HCT116 (cell line): ENCODE measurements around the gene JCAD. TPM values are rescaled to one million over a fixed set of nuclear protein-coding genes. Genes with fewer than 3 reads are reported as not detected.

Experiments
- ATAC-seq: fragments of 200-7000 bp; cut with Tn5 transposase; 2 replicates; pipeline ENCODE4 v1.9.1; 2020; ENCODE audit warnings: mild to moderate bottlenecking, moderate library complexity
- BruUV-seq: library from RNA; stranded (reverse); fragments of 400-500 nt; replicated peaks from 2 replicates; lab custom pipeline; 2021; lab: Mats Ljungman, UMichigan
- CTCF ChIA-PET: fragments of 300-600 bp; sonication (Branson Sonifier 250); formaldehyde crosslinking; loops from one replicate; lab custom pipeline; 2021; ENCODE audit warnings: antibody characterized with exemption; lab: Charles Lee
- POLR2A ChIA-PET: fragments of 300-600, 350-600 bp; sonication (Branson Sonifier 250); formaldehyde crosslinking; loops from one replicate; lab custom pipeline; 2021; ENCODE audit warnings: antibody characterized with exemption; lab: Charles Lee
- RAD21 ChIA-PET, 2 experiments: fragments of 300-600 bp; sonication (Branson Sonifier 250); formaldehyde crosslinking; loops; one replicate each; lab custom pipeline; 2023; ENCODE audit warnings: low total read pairs in 2 of 2; ENCODE audit not compliant: uncharacterized antibody in 2 of 2, unreplicated experiment in 2 of 2, low non-redundant PET in 1 of 2; lab: Charles Lee
- DNase-seq: peaks from one replicate; pipeline ENCODE4 v3.0.0-alpha.2; 2010; ENCODE audit warnings: low read depth, low spot score
- H2AFZ ChIP-seq: fragments of 200-600 bp; shearing (Covaris generic), sonication (generic); 2 replicates; pipeline ENCODE4 v1.6.1; 2017; ENCODE audit warnings: low read depth, mixed run types, mixed read lengths, antibody characterized with exemption, low read length; ENCODE audit not compliant: poor library complexity, severe bottlenecking
- H3K27ac ChIP-seq: 2 replicates; pipeline ENCODE4 v1.5.1; 2012; ENCODE audit warnings: low read depth, low read length
- H3K27me3 ChIP-seq: fragments of 200-600 bp; sonication (generic); 2 replicates; pipeline ENCODE4 v1.6.1; 2016; ENCODE audit warnings: mixed run types, low read length, mixed read lengths; ENCODE audit not compliant: insufficient read depth
- H3K36me3 ChIP-seq, 2 experiments: fragments of 200-500 bp in 1 of 2; fragments of 200-600 bp in 1 of 2; sonication (Bioruptor generic) in 1 of 2; sonication (generic) in 1 of 2; 2 replicates each; pipeline versions ENCODE4 v1.5.1 to v1.6.1; 2014 to 2016; ENCODE audit warnings: low read length in 2 of 2, inconsistent platforms in 1 of 2, mixed read lengths in 1 of 2, mixed run types in 1 of 2; ENCODE audit not compliant: insufficient read depth in 2 of 2, control insufficient read depth in 1 of 2
- H3K4me1 ChIP-seq, 2 experiments: fragments of 200-600 bp in 1 of 2; sonication (generic) in 1 of 2; 2 replicates each; pipeline versions ENCODE4 v1.5.1 to v1.6.1; 2012 to 2017; ENCODE audit warnings: low read length in 2 of 2, inconsistent platforms in 1 of 2, mild to moderate bottlenecking in 1 of 2, mixed read lengths in 1 of 2, mixed run types in 1 of 2, moderate library complexity in 1 of 2; ENCODE audit not compliant: insufficient read depth in 2 of 2, control insufficient read depth in 1 of 2
- H3K4me2 ChIP-seq: fragments of 200-600 bp; sonication (generic); 2 replicates; pipeline ENCODE4 v1.6.1; 2017; ENCODE audit warnings: mixed run types, low read length, mixed read lengths
- H3K4me3 ChIP-seq, 2 experiments: fragments of 200-600 bp in 1 of 2; sonication (generic) in 1 of 2; replicated peaks in 1 of 2; 2 replicates each; pipeline ENCODE4 v1.5.1; 2011 to 2016; ENCODE audit warnings: low read length in 2 of 2, control low read depth in 1 of 2, low read depth in 1 of 2, mild to moderate bottlenecking in 1 of 2, mixed read lengths in 1 of 2, mixed run types in 1 of 2
- H3K79me2 ChIP-seq: fragments of 200-600 bp; sonication (generic); 2 replicates; pipeline ENCODE4 v1.6.1; 2017; ENCODE audit warnings: mild to moderate bottlenecking, mixed run types, low read length, moderate library complexity, mixed read lengths; ENCODE audit not compliant: insufficient read depth
- H3K9ac ChIP-seq: fragments of 200-600 bp; sonication (generic); 2 replicates; pipeline ENCODE4 v1.6.1; 2016; ENCODE audit warnings: low read length, mixed read lengths
- H3K9me2 ChIP-seq: fragments of 200-600 bp; sonication (generic), shearing (Covaris generic); 2 replicates; pipeline ENCODE4 v1.6.1; 2017; ENCODE audit warnings: mixed run types, mild to moderate bottlenecking, moderate library complexity; ENCODE audit not compliant: insufficient read depth
- H3K9me3 ChIP-seq, 2 experiments: fragments of 200-500 bp in 1 of 2; fragments of 200-600 bp in 1 of 2; sonication (Bioruptor generic) in 1 of 2; sonication (generic) in 1 of 2; 2 replicates each; pipeline ENCODE4 v1.6.1; 2014 to 2017; ENCODE audit warnings: low read length in 2 of 2, mixed read lengths in 2 of 2, inconsistent platforms in 1 of 2, low read depth in 1 of 2, mild to moderate bottlenecking in 1 of 2, mixed run types in 1 of 2, moderate library complexity in 1 of 2; ENCODE audit not compliant: control insufficient read depth in 1 of 2, insufficient read depth in 1 of 2
- H4K20me1 ChIP-seq: fragments of 200-600 bp; sonication (generic), shearing (Covaris generic); 2 replicates; pipeline ENCODE4 v1.6.1; 2017; ENCODE audit warnings: mixed run types, mild to moderate bottlenecking, moderate library complexity; ENCODE audit not compliant: insufficient read depth
- CBX3 ChIP-seq: IDR thresholded peaks from 2 replicates; pipeline ENCODE4 v1.6.1; 2012; ENCODE audit warnings: low read depth
- ELF1 ChIP-seq: IDR thresholded peaks from 2 replicates; pipeline ENCODE4 v1.6.1; 2012; ENCODE audit warnings: low read depth, borderline replicate concordance
- EZH2phosphoT487 ChIP-seq: fragments of 200-600 bp; IDR thresholded peaks from 2 replicates; pipeline ENCODE4 v1.6.1; 2018; ENCODE audit warnings: antibody characterized with exemption, borderline replicate concordance
- JUND ChIP-seq: IDR thresholded peaks from 2 replicates; pipeline ENCODE4 v1.6.1; 2012
- POLR2A ChIP-seq: IDR thresholded peaks from 2 replicates; pipeline ENCODE4 v1.7.0; 2011; ENCODE audit warnings: borderline replicate concordance; ENCODE audit not compliant: insufficient read depth, insufficient read length; ENCODE audit errors: extremely low read depth
- RAD21 ChIP-seq: IDR thresholded peaks from 2 replicates; pipeline ENCODE4 v1.6.1; 2012; ENCODE audit warnings: low read depth, mild to moderate bottlenecking
- SIN3A ChIP-seq: IDR thresholded peaks from 2 replicates; pipeline ENCODE4 v1.6.1; 2012; ENCODE audit warnings: low read depth
- SP1 ChIP-seq: IDR thresholded peaks from 2 replicates; pipeline ENCODE4 v1.6.1; 2012; ENCODE audit warnings: low read depth
- TCF7L2 ChIP-seq: IDR thresholded peaks from 2 replicates; pipeline ENCODE4 v1.7.0; 2011; ENCODE audit warnings: borderline replicate concordance, inconsistent platforms; ENCODE audit not compliant: insufficient read depth, insufficient read length; ENCODE audit errors: extremely low read depth
- YY1 ChIP-seq: IDR thresholded peaks from 2 replicates; pipeline ENCODE4 v1.6.1; 2011; ENCODE audit warnings: low read length, low read depth, moderate library complexity, mild to moderate bottlenecking; ENCODE audit not compliant: insufficient replicate concordance; ENCODE audit errors: extremely low read depth
- ZBTB33 ChIP-seq: IDR thresholded peaks from 2 replicates; pipeline ENCODE4 v1.6.1; 2011; ENCODE audit warnings: mild to moderate bottlenecking, low read length, moderate library complexity; ENCODE audit not compliant: insufficient replicate concordance; ENCODE audit errors: extremely low read depth
- intact Hi-C: fragments of 100-400 bp; cut with micrococcal nuclease; formaldehyde crosslinking; loops from 2 replicates; pipeline ENCODE4 v1.10.0; 2022
- total RNA-seq: library from RNA; stranded (reverse); gene quantifications from one replicate; pipeline ENCODE4 v1.2.1, GENCODE V29; 2021; ENCODE audit not compliant: unreplicated experiment
- TF ChIP-seq, protein P1 (sequence below): IDR thresholded peaks from 2 replicates; pipeline ENCODE4 v1.6.1; 2012
- TF ChIP-seq, protein P2 (sequence below): IDR thresholded peaks from 2 replicates; pipeline ENCODE4 v1.6.1; 2012

JCAD gene
- total RNA-seq, 1 experiment from 2014 or later: 17.5 TPM

DNA sequence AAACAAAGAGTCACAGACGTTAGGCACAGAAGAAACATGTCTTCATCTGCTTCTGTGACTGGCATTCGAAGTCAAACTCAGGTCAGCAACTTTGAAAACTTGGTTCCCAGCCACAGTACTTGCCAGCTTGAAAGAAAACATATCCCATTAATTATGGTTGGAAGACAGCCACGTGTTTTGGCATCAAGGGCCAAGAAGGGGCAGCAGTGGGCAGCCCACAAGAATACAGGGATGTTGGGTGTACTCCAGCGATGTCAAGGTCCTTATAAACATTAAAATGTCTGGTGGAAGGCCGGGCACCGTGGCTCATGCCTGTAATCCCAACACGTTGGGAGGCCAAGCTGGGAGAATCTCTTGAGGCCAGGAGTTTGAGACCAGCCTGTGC is 29.5 kb downstream of the JCAD start:
- ChIA-PET RAD21 (no interaction called here), POLR2A (no interaction called here), CTCF (no interaction called here)
- no peaks in the 10 kb centered on the region for H3K4me1 ChIP-seq
- H3K9ac ChIP-seq: no peak overlapping the region
- H3K27me3 ChIP-seq: no peaks in the 10 kb centered on the region
- no peaks in the 10 kb centered on the region for H4K20me1 ChIP-seq
- no peak overlapping the region for H3K27ac ChIP-seq
- TF ChIP-seq POLR2A (no peak), SIN3A (no peak), YY1 (no peak), EZH2phosphoT487 (no peak), ELF1 (no peak), ZBTB33 (no peak), SP1 (no peak), TCF7L2 (no peak), CBX3 (no peak), RAD21 (no peak), JUND (no peak)
- TF ChIP-seq, protein P1, sequence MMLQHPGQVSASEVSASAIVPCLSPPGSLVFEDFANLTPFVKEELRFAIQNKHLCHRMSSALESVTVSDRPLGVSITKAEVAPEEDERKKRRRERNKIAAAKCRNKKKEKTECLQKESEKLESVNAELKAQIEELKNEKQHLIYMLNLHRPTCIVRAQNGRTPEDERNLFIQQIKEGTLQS: no peak
- TF ChIP-seq, protein P2, sequence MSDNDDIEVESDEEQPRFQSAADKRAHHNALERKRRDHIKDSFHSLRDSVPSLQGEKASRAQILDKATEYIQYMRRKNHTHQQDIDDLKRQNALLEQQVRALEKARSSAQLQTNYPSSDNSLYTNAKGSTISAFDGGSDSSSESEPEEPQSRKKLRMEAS: no peak
- DNase-seq (no peak), ATAC-seq (no peak)
- no peaks in the 10 kb centered on the region for H3K79me2 ChIP-seq
- intact Hi-C loops: no loop called here
- peaks cover 0 to 12% of the 10 kb centered on the region in 2 experiments; a peak in 3 of 4 replicates for H3K36me3 ChIP-seq
- H3K4me2 ChIP-seq: no peak overlapping the region
- no peak overlapping the region for H2AFZ ChIP-seq
- no TSS peak for BruUV-seq
- H3K9me2 ChIP-seq: no peaks in the 10 kb centered on the region
- no peak overlapping the region for H3K4me3 ChIP-seq
- no peaks in the 10 kb centered on the region for H3K9me3 ChIP-seq
